H9 (cell line): ENCODE results near the gene CPA4. TPM values are rescaled to one million over a fixed set of nuclear protein-coding genes. Genes with fewer than 3 reads are reported as not detected.

Source experiments
- DNase-seq: peaks from one replicate; pipeline ENCODE4 v3.0.0-alpha.2; 2017
- H2AFZ ChIP-seq: one replicate; pipeline ENCODE4 v1.6.1; 2013; ENCODE audit warnings: mild to moderate bottlenecking, low read length, control low read depth, moderate library complexity
- H2AK5ac ChIP-seq: 2 replicates; pipeline ENCODE4 v1.6.1; 2013; ENCODE audit warnings: low read length, control low read depth, mixed read lengths; ENCODE audit not compliant: insufficient read length
- H2BK120ac ChIP-seq: one replicate; pipeline ENCODE4 v1.6.1; 2013; ENCODE audit warnings: low read depth, mild to moderate bottlenecking, low read length, control low read depth, inconsistent platforms; ENCODE audit not compliant: poor library complexity, severe bottlenecking
- H2BK12ac ChIP-seq: 2 replicates; pipeline ENCODE4 v1.6.1; 2013; ENCODE audit warnings: low read length, control low read depth, mixed read lengths, low read depth; ENCODE audit not compliant: insufficient read length
- H2BK15ac ChIP-seq: 2 replicates; pipeline ENCODE4 v1.6.1; 2013; ENCODE audit warnings: low read depth, low read length, control low read depth
- H2BK20ac ChIP-seq: one replicate; pipeline ENCODE4 v1.6.1; 2013; ENCODE audit warnings: low read depth, mild to moderate bottlenecking, low read length, control low read depth, inconsistent platforms; ENCODE audit not compliant: poor library complexity, severe bottlenecking
- H2BK5ac ChIP-seq: 2 replicates; pipeline ENCODE4 v1.6.1; 2013; ENCODE audit warnings: low read length, control low read depth, mixed read lengths; ENCODE audit not compliant: insufficient read length
- H3K14ac ChIP-seq: 2 replicates; pipeline ENCODE4 v1.6.1; 2013; ENCODE audit warnings: low read length, control low read depth; ENCODE audit not compliant: insufficient read depth
- H3K18ac ChIP-seq: 2 replicates; pipeline ENCODE4 v1.6.1; 2013; ENCODE audit warnings: low read depth, mild to moderate bottlenecking, mixed read lengths, low read length, control low read depth; ENCODE audit not compliant: insufficient read length
- H3K23ac ChIP-seq: 2 replicates; pipeline ENCODE4 v1.6.1; 2013; ENCODE audit warnings: low read length, control low read depth, mixed read lengths, low read depth; ENCODE audit not compliant: insufficient read length
- H3K23me2 ChIP-seq: 2 replicates; pipeline ENCODE4 v1.6.1; 2013; ENCODE audit warnings: low read depth, mild to moderate bottlenecking, mixed read lengths, low read length, control low read depth; ENCODE audit not compliant: insufficient read length, poor library complexity, severe bottlenecking
- H3K27ac ChIP-seq: 2 replicates; pipeline ENCODE4 v1.5.1; 2013; ENCODE audit warnings: low read length, control low read depth, mixed read lengths, low read depth; ENCODE audit not compliant: insufficient read length
- H3K27me3 ChIP-seq: 2 replicates; pipeline ENCODE4 v1.6.1; 2013; ENCODE audit warnings: low read length, control low read depth, inconsistent platforms; ENCODE audit not compliant: insufficient read depth
- H3K4ac ChIP-seq: 2 replicates; pipeline ENCODE4 v1.6.1; 2013; ENCODE audit warnings: low read depth, mild to moderate bottlenecking, control low read depth, inconsistent platforms, low read length, moderate library complexity
- H3K4me1 ChIP-seq: 2 replicates; pipeline ENCODE4 v1.6.1; 2013; ENCODE audit warnings: low read length, control low read depth, inconsistent platforms; ENCODE audit not compliant: insufficient read depth
- H3K4me2 ChIP-seq: 2 replicates; pipeline ENCODE4 v1.6.1; 2013; ENCODE audit warnings: low read length, control low read depth, mixed read lengths; ENCODE audit not compliant: insufficient read length, insufficient read depth
- H3K56ac ChIP-seq: 2 replicates; pipeline ENCODE4 v1.6.1; 2013; ENCODE audit warnings: low read depth, mild to moderate bottlenecking, mixed read lengths, low read length, control low read depth; ENCODE audit not compliant: insufficient read length
- H3K79me1 ChIP-seq: 2 replicates; pipeline ENCODE4 v1.6.1; 2013; ENCODE audit warnings: low read depth, mild to moderate bottlenecking, moderate library complexity, low read length, control low read depth, inconsistent platforms; ENCODE audit not compliant: insufficient read depth, poor library complexity, severe bottlenecking
- H3K79me2 ChIP-seq: 2 replicates; pipeline ENCODE4 v1.6.1; 2013; ENCODE audit warnings: low read length, control low read depth, inconsistent platforms; ENCODE audit not compliant: insufficient read depth
- H3K9ac ChIP-seq: 2 replicates; pipeline ENCODE4 v1.6.1; 2013; ENCODE audit warnings: low read length, control low read depth, mixed read lengths; ENCODE audit not compliant: insufficient read length; ENCODE audit errors: extremely low read depth
- H3K9me3 ChIP-seq: one replicate; pipeline ENCODE4 v1.6.1; 2013; ENCODE audit warnings: low read depth, low read length, inconsistent platforms; ENCODE audit not compliant: control insufficient read depth
- H3T11ph ChIP-seq: one replicate; pipeline ENCODE4 v1.6.1; 2013; ENCODE audit warnings: mild to moderate bottlenecking, low read length, control low read depth, inconsistent platforms
- H4K20me1 ChIP-seq: one replicate; pipeline ENCODE4 v1.6.1; 2013; ENCODE audit not compliant: control insufficient read depth, insufficient read length, insufficient read depth
- H4K5ac ChIP-seq: 2 replicates; pipeline ENCODE4 v1.6.1; 2013; ENCODE audit warnings: low read depth, mild to moderate bottlenecking, mixed read lengths, low read length, control low read depth; ENCODE audit not compliant: insufficient read length
- H4K8ac ChIP-seq: replicated peaks from 2 replicates; pipeline ENCODE4 v1.6.1; 2013; ENCODE audit warnings: low read length, control low read depth, mixed read lengths, low read depth; ENCODE audit not compliant: insufficient read length
- H4K91ac ChIP-seq: 2 replicates; pipeline ENCODE4 v1.6.1; 2013; ENCODE audit warnings: low read depth, mild to moderate bottlenecking, moderate library complexity, mixed read lengths, low read length, control low read depth; ENCODE audit not compliant: insufficient read length
- H3K27ac Mint-ChIP-seq, 3 experiments: 2 replicates in 2 of 3; 3 replicates in 1 of 3; pipeline ENCODE4 v1.8.0; 2020 to 2021; ENCODE audit warnings: mixed read lengths in 3 of 3, mild to moderate bottlenecking in 1 of 3, moderate library complexity in 1 of 3
- H3K27me3 Mint-ChIP-seq: 2 replicates; pipeline ENCODE4 v1.8.0; 2021; ENCODE audit warnings: low read depth, mild to moderate bottlenecking, moderate library complexity, mixed read lengths
- H3K36me3 Mint-ChIP-seq, 3 experiments: 2 replicates in 2 of 3; 3 replicates in 1 of 3; pipeline ENCODE4 v1.8.0; 2020 to 2021; ENCODE audit warnings: low read depth in 3 of 3, mixed read lengths in 3 of 3; ENCODE audit not compliant: insufficient read depth in 1 of 3
- H3K4me1 Mint-ChIP-seq, 2 experiments: 2 replicates each; pipeline ENCODE4 v1.8.0; 2020; ENCODE audit warnings: mixed read lengths in 2 of 2
- H3K4me3 Mint-ChIP-seq, 2 experiments: 2 replicates in 1 of 2; 3 replicates in 1 of 2; pipeline ENCODE4 v1.8.0; 2020 to 2021; ENCODE audit warnings: mild to moderate bottlenecking in 2 of 2, mixed read lengths in 2 of 2, moderate library complexity in 1 of 2
- H3K9me3 Mint-ChIP-seq, 2 experiments: 2 replicates in 1 of 2; 3 replicates in 1 of 2; pipeline ENCODE4 v1.8.0; 2020; ENCODE audit warnings: mild to moderate bottlenecking in 2 of 2, mixed read lengths in 2 of 2, moderate library complexity in 1 of 2
- WGBS: extraction: QIAGEN DNeasy Blood & Tissue Kit; methylation state at CpG from one replicate; pipeline ENCODE4 v1.1.7; 2013; ENCODE audit warnings: missing lambda C conversion rate, low lambda C conversion rate, mixed read lengths; ENCODE audit not compliant: insufficient read length; ENCODE audit errors: extremely low coverage; 5-methylcytosine and 5-hydroxymethylcytosine counted together
- total RNA-seq: library from RNA; stranded (reverse); gene quantifications from 2 replicates; pipeline ENCODE4 v1.2.1, GENCODE V29; 2021
- TF ChIP-seq, protein P1 (sequence below): fragments of 200-600 bp; sonication (generic); conservative IDR thresholded peaks from 3 replicates; pipeline ENCODE4 v1.8.0; 2021; ENCODE audit warnings: antibody characterized with exemption, mild to moderate bottlenecking

The CPA4 gene
- total RNA-seq, 1 experiment from 2014 or later, result not detected

DNA sequence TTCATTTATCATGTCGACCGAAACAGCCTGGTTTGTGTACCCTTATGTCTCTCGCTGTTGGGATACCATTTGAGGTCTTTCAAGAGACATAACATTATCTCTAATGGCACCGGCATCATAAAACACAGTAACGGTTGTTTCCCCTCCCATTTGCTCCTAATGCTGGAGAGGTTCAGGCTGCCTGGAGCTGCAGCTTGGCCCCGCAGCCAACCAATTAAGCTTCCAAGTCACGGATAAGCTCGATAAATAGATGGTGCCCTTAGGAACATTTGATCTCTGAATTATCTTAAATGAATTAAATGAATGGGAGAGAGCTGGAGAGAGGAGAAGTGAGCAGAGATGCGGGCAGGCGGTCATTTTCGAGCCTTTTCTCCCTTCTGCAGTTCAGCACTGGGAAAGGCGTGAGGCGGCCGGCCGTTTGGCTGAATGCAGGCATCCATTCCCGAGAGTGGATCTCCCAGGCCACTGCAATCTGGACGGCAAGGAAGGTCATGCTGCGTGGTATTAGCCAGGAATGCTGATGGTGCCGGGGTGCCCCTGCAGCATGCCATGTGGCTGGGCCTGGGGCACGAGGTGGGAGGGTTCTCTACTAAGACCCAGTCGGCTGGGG lies 12.6 kb downstream of the CPA4 start:
- WGBS, result no CpG with 5 or more reads among the region's 21 CpGs
- no peaks in the 10 kb centered on the region for H3K4me1 ChIP-seq
- H3K18ac ChIP-seq, result no peak overlapping the region
- no peak overlapping the region for H2BK20ac ChIP-seq
- H3K27me3 ChIP-seq, result no peaks in the 10 kb centered on the region
- H4K91ac ChIP-seq, result no peak overlapping the region
- H3K14ac ChIP-seq, result no peak overlapping the region
- no peaks in the 10 kb centered on the region; the same call in 1 of the 2 replicates for H3K27me3 Mint-ChIP-seq
- H2BK120ac ChIP-seq, result no peak overlapping the region
- no peaks in the 10 kb centered on the region for H3K9me3 Mint-ChIP-seq
- no peak overlapping the region for H3K4me2 ChIP-seq
- no peaks in the 10 kb centered on the region for H3K23me2 ChIP-seq
- H4K5ac ChIP-seq, result no peak overlapping the region
- H3K4ac ChIP-seq, result no peak overlapping the region
- no peaks in the 10 kb centered on the region for H3K79me2 ChIP-seq
- no peak overlapping the region for H4K8ac ChIP-seq
- no peak overlapping the region for H2AFZ ChIP-seq
- no peak overlapping the region for H2BK12ac ChIP-seq
- H3K9me3 ChIP-seq, result no peaks in the 10 kb centered on the region
- H3K9ac ChIP-seq, result no peak overlapping the region
- H4K20me1 ChIP-seq, result no peaks in the 10 kb centered on the region
- no peak overlapping the region for H2BK15ac ChIP-seq
- no peak overlapping the region for H3K27ac Mint-ChIP-seq
- no peak overlapping the region for H3T11ph ChIP-seq
- no peak overlapping the region for H3K56ac ChIP-seq
- H3K79me1 ChIP-seq, result no peaks in the 10 kb centered on the region
- H2AK5ac ChIP-seq, result no peak overlapping the region
- no peak overlapping the region for H3K23ac ChIP-seq
- no peak overlapping the region for H3K27ac ChIP-seq
- DNase-seq, result no peak
- H3K4me3 Mint-ChIP-seq, result no peak overlapping the region
- no peak overlapping the region for H2BK5ac ChIP-seq
- no peaks in the 10 kb centered on the region; a peak in 1 of 7 replicates for H3K36me3 Mint-ChIP-seq
- H3K4me1 Mint-ChIP-seq, result no peaks in the 10 kb centered on the region
- TF ChIP-seq, protein P1, sequence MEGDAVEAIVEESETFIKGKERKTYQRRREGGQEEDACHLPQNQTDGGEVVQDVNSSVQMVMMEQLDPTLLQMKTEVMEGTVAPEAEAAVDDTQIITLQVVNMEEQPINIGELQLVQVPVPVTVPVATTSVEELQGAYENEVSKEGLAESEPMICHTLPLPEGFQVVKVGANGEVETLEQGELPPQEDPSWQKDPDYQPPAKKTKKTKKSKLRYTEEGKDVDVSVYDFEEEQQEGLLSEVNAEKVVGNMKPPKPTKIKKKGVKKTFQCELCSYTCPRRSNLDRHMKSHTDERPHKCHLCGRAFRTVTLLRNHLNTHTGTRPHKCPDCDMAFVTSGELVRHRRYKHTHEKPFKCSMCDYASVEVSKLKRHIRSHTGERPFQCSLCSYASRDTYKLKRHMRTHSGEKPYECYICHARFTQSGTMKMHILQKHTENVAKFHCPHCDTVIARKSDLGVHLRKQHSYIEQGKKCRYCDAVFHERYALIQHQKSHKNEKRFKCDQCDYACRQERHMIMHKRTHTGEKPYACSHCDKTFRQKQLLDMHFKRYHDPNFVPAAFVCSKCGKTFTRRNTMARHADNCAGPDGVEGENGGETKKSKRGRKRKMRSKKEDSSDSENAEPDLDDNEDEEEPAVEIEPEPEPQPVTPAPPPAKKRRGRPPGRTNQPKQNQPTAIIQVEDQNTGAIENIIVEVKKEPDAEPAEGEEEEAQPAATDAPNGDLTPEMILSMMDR, result no peak
